Measurements from ENCODE around the gene INF2. TPM values are rescaled to one million over a fixed set of nuclear protein-coding genes. Genes with fewer than 3 reads are reported as not detected.

Gene INF2
- total RNA-seq, 1 donor from 2014 or later, result 93.8 TPM

DNA sequence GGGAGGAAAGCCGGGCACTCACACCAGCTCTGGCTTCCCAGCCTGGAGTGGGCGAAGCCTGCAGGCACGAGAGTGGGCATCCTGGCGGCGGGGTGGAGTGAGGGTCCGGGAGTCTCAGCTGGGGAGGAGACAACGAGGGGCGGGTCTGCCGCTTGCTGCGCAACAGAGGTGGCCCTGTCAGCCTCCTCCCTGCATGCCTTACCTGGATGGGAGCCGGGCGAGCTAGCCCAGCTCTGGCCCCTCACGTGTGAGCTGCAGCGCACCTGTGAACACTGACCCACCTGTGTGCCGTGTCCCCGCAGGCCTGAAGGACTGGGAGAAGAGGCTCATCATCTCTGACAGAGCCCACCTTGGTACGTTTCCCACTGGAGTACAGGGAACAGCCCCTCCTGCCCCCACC is 49.6 kb downstream of the INF2 start:
- no peak for DNase-seq (ENCODE audit: low spot score)
- no peaks in the 10 kb centered on the region for H3K36me3 Mint-ChIP-seq (ENCODE audit: low read depth)
- no peaks in the 10 kb centered on the region for H3K27me3 Mint-ChIP-seq (ENCODE audit: low read depth)
- no peaks in the 10 kb centered on the region for H3K4me1 Mint-ChIP-seq (ENCODE audit: low read depth)
- no peak overlapping the region for H3K4me3 Mint-ChIP-seq (ENCODE audit: low read depth)
- no peak overlapping the region for H3K27ac Mint-ChIP-seq
- intact Hi-C loops (cut with micrococcal nuclease), result no loop called here
- H3K9me3 Mint-ChIP-seq, result no peaks in the 10 kb centered on the region

DNA sequence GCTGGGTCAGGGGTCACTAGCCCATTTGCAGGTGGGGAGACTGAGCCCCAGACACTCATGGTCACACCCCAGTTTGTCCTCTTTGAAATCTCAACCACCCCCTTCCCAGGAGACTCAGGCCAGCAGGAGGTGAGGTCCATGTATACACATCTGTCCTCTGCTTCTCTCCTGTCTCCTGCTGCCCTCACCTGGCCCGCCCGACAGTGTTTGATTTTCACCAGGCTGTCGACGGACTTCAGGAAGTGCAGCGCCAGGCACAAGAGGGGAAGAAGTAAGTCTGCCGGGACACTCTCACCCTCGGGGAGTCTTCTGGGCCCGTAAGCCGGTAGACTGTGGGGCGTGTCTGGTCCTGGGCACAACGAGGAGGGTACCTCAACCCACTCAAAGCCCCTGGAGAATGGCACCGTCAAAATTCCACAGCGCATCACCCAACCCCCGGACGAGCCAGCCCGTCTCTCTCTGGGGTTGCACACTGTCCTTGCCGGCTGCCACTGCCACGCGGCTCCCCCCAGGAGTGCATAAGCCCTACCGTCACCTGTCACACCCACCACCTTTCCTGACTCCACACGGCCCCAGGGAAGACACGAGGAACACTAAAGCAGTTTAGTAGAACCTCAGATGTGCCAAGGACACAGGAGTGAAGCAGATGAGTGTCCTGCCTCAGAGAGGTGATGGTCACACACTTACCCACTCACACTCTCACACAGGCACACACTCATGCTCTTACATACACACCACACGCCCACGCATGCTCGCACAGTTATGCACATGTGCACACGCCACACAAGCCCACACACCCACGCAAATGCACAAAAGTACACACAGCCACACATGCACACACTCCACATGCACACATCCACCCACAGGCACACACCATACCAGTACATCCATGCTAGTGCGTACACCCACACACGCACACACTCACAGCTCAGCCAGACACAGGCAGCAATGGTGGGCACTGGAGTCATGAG is 50.4 kb downstream of the INF2 start:
- H3K27ac Mint-ChIP-seq, result no peak overlapping the region
- DNase-seq (ENCODE audit: low spot score), result no peak
- H3K4me1 Mint-ChIP-seq (ENCODE audit: low read depth), result no peaks in the 10 kb centered on the region
- H3K27me3 Mint-ChIP-seq (ENCODE audit: low read depth), result no peaks in the 10 kb centered on the region
- no peaks in the 10 kb centered on the region for H3K9me3 Mint-ChIP-seq
- intact Hi-C loops (cut with micrococcal nuclease), result no loop called here
- no peaks in the 10 kb centered on the region for H3K36me3 Mint-ChIP-seq (ENCODE audit: low read depth)
- no peak overlapping the region for H3K4me3 Mint-ChIP-seq (ENCODE audit: low read depth)

DNA sequence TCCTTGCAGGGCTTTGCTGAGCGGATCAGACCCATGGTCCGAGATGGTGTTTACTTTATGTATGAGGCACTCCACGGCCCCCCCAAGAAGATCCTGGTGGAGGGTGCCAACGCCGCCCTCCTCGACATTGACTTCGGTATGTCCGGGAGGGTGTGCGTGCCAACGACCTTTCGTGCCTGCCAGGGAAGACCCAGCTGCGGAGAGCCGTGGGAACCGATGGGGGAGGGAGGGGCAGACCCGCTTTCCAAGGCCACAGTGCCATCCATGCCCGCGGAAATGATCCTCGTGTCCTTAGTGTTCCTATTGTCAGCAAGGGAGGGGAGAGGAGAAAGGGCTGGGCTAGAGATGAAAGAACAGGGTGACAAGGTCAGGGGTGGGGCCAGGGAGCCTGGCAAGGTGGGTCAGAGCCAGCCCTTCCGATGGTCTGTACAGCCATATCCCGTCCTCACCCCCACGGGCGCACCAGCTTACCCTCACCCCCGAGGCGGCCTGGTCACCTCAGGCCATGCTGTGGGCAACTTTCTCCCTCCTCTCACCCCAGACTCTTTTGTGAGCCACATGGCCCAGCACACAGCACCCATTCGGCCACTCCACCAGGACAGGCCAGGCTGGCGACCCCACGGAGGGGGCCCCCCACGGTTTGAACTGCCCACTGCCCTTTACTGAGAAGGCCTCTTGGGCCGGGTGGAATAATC is 51.8 kb downstream of the INF2 start:
- H3K27ac Mint-ChIP-seq, result no peak overlapping the region
- H3K4me3 Mint-ChIP-seq (ENCODE audit: low read depth), result no peak overlapping the region
- H3K36me3 Mint-ChIP-seq (ENCODE audit: low read depth), result no peaks in the 10 kb centered on the region
- no peak for DNase-seq (ENCODE audit: low spot score)
- no peaks in the 10 kb centered on the region for H3K9me3 Mint-ChIP-seq
- intact Hi-C loops (cut with micrococcal nuclease), result no loop called here
- no peaks in the 10 kb centered on the region for H3K27me3 Mint-ChIP-seq (ENCODE audit: low read depth)
- H3K4me1 Mint-ChIP-seq (ENCODE audit: low read depth), result peaks cover 5% of the 10 kb centered on the region

DNA sequence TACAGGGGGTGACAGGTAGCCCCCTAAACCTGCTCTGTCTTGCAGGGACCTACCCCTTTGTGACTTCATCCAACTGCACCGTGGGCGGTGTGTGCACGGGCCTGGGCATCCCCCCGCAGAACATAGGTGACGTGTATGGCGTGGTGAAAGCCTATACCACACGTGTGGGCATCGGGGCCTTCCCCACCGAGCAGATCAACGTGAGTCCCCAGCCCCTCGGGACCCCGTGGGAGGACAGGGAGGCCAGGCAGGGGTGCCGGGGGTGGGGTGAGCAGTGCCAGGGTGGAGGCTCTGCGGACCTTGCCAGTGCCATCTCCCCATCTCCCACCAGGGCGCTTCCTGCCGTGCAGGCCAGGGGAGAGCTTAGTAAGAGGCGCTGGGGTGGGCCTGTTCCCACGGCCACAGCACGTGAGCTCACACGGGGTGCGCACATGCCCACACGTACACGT is 52.4 kb downstream of the INF2 start:
- H3K4me1 Mint-ChIP-seq (ENCODE audit: low read depth), result peaks cover 5% of the 10 kb centered on the region
- no peaks in the 10 kb centered on the region for H3K36me3 Mint-ChIP-seq (ENCODE audit: low read depth)
- H3K9me3 Mint-ChIP-seq, result no peaks in the 10 kb centered on the region
- no peak for DNase-seq (ENCODE audit: low spot score)
- intact Hi-C loops (cut with micrococcal nuclease), result no loop called here
- H3K27me3 Mint-ChIP-seq (ENCODE audit: low read depth), result no peaks in the 10 kb centered on the region
- H3K27ac Mint-ChIP-seq, result no peak overlapping the region
- H3K4me3 Mint-ChIP-seq (ENCODE audit: low read depth), result no peak overlapping the region

DNA sequence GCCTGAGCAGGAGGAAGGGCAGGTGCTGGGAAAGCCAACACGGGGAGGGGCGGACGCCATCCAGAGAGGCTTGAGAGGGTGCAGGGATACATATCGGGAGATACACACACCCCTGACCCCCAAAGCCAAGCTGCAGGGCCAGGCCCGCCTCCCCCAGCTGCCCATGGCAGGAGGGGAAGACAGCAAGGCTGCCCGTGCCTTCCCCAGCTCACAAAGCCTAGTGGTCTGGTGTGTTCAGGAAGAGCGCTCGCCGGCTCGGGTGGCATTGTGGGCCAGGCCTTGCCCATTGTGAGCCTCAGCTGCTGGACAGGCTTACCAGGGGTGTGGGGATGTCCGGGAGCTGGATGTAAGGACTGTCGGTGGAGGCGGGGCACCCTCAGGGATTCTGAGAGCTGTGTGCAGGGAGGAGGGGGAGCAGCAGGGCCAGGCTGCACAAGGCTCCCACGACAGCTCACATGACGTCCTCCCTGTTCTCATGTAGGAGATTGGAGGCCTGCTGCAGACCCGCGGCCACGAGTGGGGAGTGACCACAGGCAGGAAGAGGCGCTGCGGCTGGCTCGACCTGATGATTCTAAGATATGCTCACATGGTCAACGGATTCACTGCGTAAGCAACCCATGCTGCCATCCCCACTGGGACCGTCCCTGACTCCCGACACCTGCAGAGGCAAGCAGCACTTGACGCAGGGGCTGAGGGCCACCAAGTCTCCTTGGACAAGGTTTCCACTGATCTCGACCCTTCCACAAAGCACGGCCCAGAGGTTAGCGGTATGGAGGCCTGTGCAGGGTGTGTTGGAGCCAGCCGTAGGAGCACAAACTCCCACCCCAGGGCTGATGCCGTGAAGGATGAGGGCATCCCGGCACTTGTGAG is 53.4 kb downstream of the INF2 start:
- H3K4me3 Mint-ChIP-seq (ENCODE audit: low read depth), result no peak overlapping the region
- no peaks in the 10 kb centered on the region for H3K27me3 Mint-ChIP-seq (ENCODE audit: low read depth)
- H3K36me3 Mint-ChIP-seq (ENCODE audit: low read depth), result no peaks in the 10 kb centered on the region

DNA sequence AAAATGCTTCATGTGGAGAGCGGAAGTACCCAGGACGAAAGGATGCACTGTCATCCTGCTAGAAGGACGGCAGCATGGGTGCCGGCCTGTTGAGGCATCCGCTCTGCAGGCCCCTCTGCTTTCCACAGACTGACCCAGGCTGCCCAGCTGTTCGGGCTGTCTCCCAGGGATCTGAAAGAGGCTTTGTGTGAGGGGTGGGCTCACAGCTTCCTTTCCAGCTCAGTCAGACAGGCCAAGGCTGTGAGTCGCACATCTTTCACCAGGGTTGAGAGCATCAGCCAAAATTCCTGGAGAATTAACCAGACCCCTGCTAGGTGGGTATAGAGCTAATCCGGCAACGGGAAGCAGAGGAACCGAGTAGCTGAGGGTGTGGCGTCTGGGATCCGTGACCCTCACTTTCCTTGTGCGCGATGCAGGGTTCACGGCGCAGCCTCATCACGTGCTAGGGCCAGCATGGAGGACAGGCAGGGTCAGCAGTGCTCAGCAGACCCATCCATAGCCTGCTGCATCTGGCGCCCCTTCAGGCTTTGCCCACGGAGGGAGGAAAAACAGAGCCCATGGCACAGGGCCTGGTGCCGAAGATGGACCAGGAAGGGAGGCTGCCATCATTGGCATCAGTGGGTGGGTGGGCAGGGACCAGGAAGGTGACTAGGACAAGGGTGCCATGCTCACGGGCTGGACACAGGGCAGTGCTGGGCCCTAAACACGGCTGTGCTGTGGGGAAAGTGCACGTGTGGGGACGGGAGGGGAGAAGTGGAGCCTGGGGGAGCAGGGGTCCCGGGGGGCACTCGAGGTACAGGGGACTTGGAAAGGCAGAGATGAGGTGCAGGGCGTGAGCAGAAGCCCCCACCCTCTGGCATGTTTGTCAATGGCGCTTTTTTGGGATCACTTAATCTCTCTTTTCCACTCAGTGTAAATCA is 54.3 kb downstream of the INF2 start:
- Mint-ChIP-seq H3K9me3 (no peaks in the 10 kb centered on the region), H3K27ac (no peak overlapping the region), H3K4me3 (ENCODE audit: low read depth) (no peak overlapping the region), H3K27me3 (ENCODE audit: low read depth) (no peaks in the 10 kb centered on the region), H3K36me3 (ENCODE audit: low read depth) (no peaks in the 10 kb centered on the region), H3K4me1 (ENCODE audit: low read depth) (peaks cover 5% of the 10 kb centered on the region)
- intact Hi-C loops (cut with micrococcal nuclease), result no loop called here
- DNase-seq (ENCODE audit: low spot score), result no peak

More for the DNA sequence above, 53.4 kb downstream of the INF2 start:
- Mint-ChIP-seq H3K4me1 (ENCODE audit: low read depth) (peaks cover 5% of the 10 kb centered on the region), H3K27ac (no peak overlapping the region), H3K9me3 (no peaks in the 10 kb centered on the region)
- no peak for DNase-seq (ENCODE audit: low spot score)
- intact Hi-C loops (cut with micrococcal nuclease), result no loop called here

DNA sequence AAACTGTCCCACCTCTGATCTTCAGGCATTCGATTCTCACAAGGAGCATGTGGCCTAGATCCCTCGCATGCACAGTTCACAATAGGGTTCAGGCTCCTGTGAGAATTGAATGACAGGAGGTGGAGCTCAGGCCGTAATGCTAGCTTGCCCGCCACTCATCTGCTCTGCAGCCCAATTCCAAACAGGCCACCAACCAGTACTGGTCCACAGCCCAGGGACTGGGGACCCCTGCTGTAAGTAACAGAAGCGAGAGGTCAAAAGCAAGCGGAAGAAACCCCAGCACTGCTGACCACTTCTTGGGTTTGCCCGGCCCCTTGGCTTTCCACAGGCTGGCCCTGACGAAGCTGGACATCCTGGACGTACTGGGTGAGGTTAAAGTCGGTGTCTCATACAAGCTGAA is 55.1 kb downstream of the INF2 start:
- intact Hi-C loops (cut with micrococcal nuclease), result no loop called here
- H3K27me3 Mint-ChIP-seq (ENCODE audit: low read depth), result no peaks in the 10 kb centered on the region
- no peaks in the 10 kb centered on the region for H3K9me3 Mint-ChIP-seq
- no peaks in the 10 kb centered on the region for H3K36me3 Mint-ChIP-seq (ENCODE audit: low read depth)
- no peak overlapping the region for H3K4me3 Mint-ChIP-seq (ENCODE audit: low read depth)
- no peak for DNase-seq (ENCODE audit: low spot score)
- peaks cover 5% of the 10 kb centered on the region for H3K4me1 Mint-ChIP-seq (ENCODE audit: low read depth)
- H3K27ac Mint-ChIP-seq, result no peak overlapping the region

DNA sequence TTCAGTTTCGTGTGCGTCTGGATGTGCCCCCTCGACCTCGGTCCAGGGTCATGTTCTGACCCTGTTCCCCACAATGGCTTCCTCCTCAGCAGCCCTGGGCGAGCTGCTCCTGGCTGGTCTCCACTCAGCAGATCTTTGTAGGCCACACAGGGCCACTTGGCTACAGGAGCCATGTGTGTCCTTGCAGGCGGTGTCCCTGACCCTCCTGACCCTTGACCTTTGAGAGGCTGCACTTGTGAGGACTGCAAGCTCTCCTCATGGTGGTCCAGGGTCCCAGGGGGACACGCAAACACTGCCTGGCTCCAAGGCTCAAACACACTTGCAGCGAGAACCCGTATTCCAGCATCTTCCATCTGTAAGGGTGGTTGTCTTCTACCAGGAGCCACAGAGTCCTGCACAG is 56.0 kb downstream of the INF2 start:
- H3K36me3 Mint-ChIP-seq (ENCODE audit: low read depth), result no peaks in the 10 kb centered on the region
- no peak for DNase-seq (ENCODE audit: low spot score)
- no peak overlapping the region for H3K4me3 Mint-ChIP-seq (ENCODE audit: low read depth)
- H3K4me1 Mint-ChIP-seq (ENCODE audit: low read depth), result peaks cover 5% of the 10 kb centered on the region
- intact Hi-C loops (cut with micrococcal nuclease), result no loop called here
- no peak overlapping the region for H3K27ac Mint-ChIP-seq
- H3K27me3 Mint-ChIP-seq (ENCODE audit: low read depth), result no peaks in the 10 kb centered on the region
- H3K9me3 Mint-ChIP-seq, result no peaks in the 10 kb centered on the region

DNA sequence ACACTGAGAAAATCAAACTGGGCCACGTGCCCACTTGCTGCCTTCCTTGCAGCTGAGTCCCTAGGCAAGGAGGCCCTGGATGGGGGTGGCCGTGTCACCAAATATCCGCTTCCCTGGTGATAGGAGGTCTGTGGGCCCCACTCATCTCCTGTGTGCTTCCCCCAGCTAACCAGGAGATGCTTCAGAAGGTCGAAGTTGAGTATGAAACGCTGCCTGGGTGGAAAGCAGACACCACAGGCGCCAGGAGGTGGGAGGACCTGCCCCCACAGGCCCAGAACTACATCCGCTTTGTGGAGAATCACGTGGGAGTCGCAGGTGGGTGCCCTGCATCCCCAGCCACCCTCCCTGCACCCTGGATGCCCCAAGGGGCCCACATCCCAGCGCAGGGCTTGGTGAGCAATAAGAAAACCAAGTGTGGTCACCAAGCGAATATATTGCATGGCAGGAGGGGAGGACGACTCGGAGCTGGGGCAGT is 56.7 kb downstream of the INF2 start:
- no peaks in the 10 kb centered on the region for H3K27me3 Mint-ChIP-seq (ENCODE audit: low read depth)
- peaks cover 5% of the 10 kb centered on the region for H3K4me1 Mint-ChIP-seq (ENCODE audit: low read depth)
- no peak for DNase-seq (ENCODE audit: low spot score)
- H3K9me3 Mint-ChIP-seq, result no peaks in the 10 kb centered on the region
- no peak overlapping the region for H3K27ac Mint-ChIP-seq
- intact Hi-C loops (cut with micrococcal nuclease), result no loop called here
- H3K4me3 Mint-ChIP-seq (ENCODE audit: low read depth), result no peak overlapping the region
- no peaks in the 10 kb centered on the region for H3K36me3 Mint-ChIP-seq (ENCODE audit: low read depth)

DNA sequence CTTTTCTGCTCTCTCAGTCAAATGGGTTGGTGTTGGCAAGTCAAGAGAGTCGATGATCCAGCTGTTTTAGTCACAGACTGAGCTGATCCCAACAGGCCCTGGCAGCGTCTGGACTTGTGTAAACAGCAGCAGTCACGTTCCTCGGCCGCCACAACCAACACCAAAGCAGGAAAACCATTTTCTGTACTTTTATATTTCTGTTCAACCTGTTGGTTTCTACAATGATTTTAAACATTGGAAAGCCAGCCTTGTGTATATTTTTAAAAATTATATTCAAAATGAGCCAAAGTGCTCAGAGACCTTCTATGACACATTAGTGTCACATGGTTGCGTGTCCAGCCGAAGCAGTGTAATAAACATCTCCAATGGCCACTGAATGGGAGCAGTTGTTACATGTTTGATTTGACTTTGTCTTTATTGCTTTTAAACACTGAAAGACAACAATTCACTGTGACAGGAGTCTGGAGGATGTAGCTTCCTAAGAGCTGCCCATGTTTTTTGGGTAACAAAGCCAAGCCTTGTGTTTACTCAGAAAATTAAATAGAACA is 57.6 kb downstream of the INF2 start:
- H3K4me3 Mint-ChIP-seq (ENCODE audit: low read depth), result no peak overlapping the region
- H3K27ac Mint-ChIP-seq, result no peak overlapping the region
- H3K36me3 Mint-ChIP-seq (ENCODE audit: low read depth), result no peaks in the 10 kb centered on the region
- peaks cover 5% of the 10 kb centered on the region for H3K4me1 Mint-ChIP-seq (ENCODE audit: low read depth)
- H3K27me3 Mint-ChIP-seq (ENCODE audit: low read depth), result no peaks in the 10 kb centered on the region
- DNase-seq (ENCODE audit: low spot score), result no peak
- intact Hi-C loops (cut with micrococcal nuclease), result no loop called here
- no peaks in the 10 kb centered on the region for H3K9me3 Mint-ChIP-seq

DNA sequence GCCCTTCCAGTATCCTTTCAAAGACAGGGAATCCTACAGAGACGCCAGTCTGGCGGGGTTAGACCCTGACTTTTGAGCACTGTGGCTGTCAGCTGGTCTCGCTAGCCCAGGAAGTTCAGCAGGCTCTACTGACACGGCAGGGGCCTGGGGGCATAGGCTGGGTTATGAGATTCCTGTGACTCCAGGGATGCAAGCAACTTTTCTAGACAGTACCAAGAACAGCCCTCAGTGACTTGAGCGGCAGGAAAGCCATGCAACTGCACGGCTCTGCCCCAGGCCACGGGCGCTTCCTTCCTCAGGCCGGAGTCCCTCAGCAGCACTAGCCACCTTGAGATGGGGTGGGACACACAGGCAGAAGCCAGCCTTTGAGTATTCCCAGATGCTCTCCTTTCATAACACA is 58.5 kb downstream of the INF2 start:
- Mint-ChIP-seq H3K9me3 (no peaks in the 10 kb centered on the region), H3K4me3 (ENCODE audit: low read depth) (no peak overlapping the region), H3K27ac (no peak overlapping the region), H3K4me1 (ENCODE audit: low read depth) (peaks cover 5% of the 10 kb centered on the region), H3K36me3 (ENCODE audit: low read depth) (peaks cover under 1% of the 10 kb centered on the region), H3K27me3 (ENCODE audit: low read depth) (no peaks in the 10 kb centered on the region)
- intact Hi-C loops (cut with micrococcal nuclease), result no loop called here
- no peak for DNase-seq (ENCODE audit: low spot score)

Data from activated T-helper 2 cell treated with anti-CD3 and anti-CD28 coated beads, Interferon-gamma antibody, Interleukin-2, Interleukin-4, amounts not matched to agents 10 μg/mL and 5 μg/mL and 100 μg/mL, durations not matched to agents 14 hours and 24 hours and 36 hours (primary cell).